ENCODE data around the gene ADGRL3.

- TF ChIP-seq CTCF (IDR thresholded peaks at IDR 0.05; ENCODE audit: borderline replicate concordance, extremely low read depth, low read length, poor library complexity, severe bottlenecking) (no peak), EZH2 (IDR thresholded peaks at IDR 0.05; ENCODE audit: borderline replicate concordance, low read depth, low read length, severe bottlenecking) (no peak)
These were observed 176.2 kb downstream of the ADGRL3 start for GRCh38 chr4:61376301-61376700.
